ENCODE data around the gene TTC28.

Gene TTC28

DNA sequence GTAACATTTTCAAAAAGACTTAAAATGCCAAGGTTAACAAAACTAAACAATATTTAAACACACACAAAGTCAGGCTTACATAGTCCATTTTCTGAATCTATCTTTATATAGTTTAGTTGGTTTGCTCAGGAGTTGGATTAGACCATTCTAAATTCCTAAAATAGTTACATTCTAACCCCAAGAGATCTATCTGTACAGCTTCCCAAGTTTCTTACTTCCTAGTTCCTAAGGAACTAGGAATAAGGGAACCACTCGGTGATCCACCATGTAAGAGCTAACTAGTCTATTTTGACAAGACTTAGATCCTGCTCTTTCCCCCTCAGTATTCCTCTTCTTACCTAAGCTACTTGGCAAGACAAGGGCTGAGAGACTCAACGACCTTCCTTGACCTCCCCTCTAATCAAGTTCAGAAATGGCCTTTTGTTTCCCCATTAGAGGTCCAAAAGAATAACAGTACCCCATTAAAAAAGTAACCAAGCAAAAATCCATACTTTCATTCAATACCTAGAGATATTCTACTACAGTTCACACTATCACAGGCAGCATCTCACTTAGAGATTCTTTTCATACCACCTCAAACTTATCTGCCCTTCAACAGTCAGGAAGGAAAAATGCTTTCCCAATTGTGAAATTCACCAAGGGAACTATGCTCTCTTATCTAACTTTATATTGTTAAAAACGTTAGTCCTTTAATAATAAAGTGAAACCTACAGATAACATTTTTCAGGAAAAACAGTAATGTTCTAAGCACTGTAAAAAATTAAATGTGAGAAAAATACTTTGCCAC, 253.1 kb downstream of the TTC28 start:
- Mint-ChIP-seq H3K4me1 (no peaks in the 10 kb centered on the region), H3K27me3 (no peaks in the 10 kb centered on the region), H3K36me3 (ENCODE audit: low read depth) (no peaks in the 10 kb centered on the region), H3K9me3 (no peaks in the 10 kb centered on the region), H3K27ac (no peak overlapping the region), H3K4me3 (no peak overlapping the region)
- ATAC-seq: no peak
- no peak for DNase-seq

- peaks cover 3% of the 10 kb centered on the region for H3K27me3 Mint-ChIP-seq
- H3K9me3 Mint-ChIP-seq: no peaks in the 10 kb centered on the region
- H3K27ac Mint-ChIP-seq: no peak overlapping the region
- H3K4me3 Mint-ChIP-seq: no peak overlapping the region
- H3K36me3 Mint-ChIP-seq (ENCODE audit: low read depth): no peaks in the 10 kb centered on the region
- no peaks in the 10 kb centered on the region for H3K4me1 Mint-ChIP-seq
- ATAC-seq (no peak), DNase-seq (no peak)
Observed at GRCh38 chr22:28425211-28425610, 254.4 kb downstream of the TTC28 start.

- ATAC-seq: no peak
- no peak for DNase-seq
- Mint-ChIP-seq H3K27me3 (peaks cover 3% of the 10 kb centered on the region), H3K27ac (no peak overlapping the region), H3K9me3 (no peaks in the 10 kb centered on the region), H3K4me1 (no peaks in the 10 kb centered on the region), H3K4me3 (no peak overlapping the region), H3K36me3 (ENCODE audit: low read depth) (no peaks in the 10 kb centered on the region)
Observed at GRCh38 chr22:28424427-28425080, 255.1 kb downstream of the TTC28 start.

GRCh38 chr22:28419919-28420318, 259.7 kb downstream of the TTC28 start:
- H3K36me3 Mint-ChIP-seq (ENCODE audit: low read depth): no peaks in the 10 kb centered on the region
- H3K9me3 Mint-ChIP-seq: no peaks in the 10 kb centered on the region
- H3K27me3 Mint-ChIP-seq: peaks cover 6% of the 10 kb centered on the region
- ATAC-seq: no peak
- no peaks in the 10 kb centered on the region for H3K4me1 Mint-ChIP-seq
- H3K27ac Mint-ChIP-seq: no peak overlapping the region
- no peak for DNase-seq
- no peak overlapping the region for H3K4me3 Mint-ChIP-seq

GRCh38 chr22:28418008-28418407, 261.6 kb downstream of the TTC28 start:
- H3K9me3 Mint-ChIP-seq: no peaks in the 10 kb centered on the region
- DNase-seq (no peak), ATAC-seq (no peak)
- H3K4me3 Mint-ChIP-seq: no peak overlapping the region
- peaks cover 7% of the 10 kb centered on the region for H3K27me3 Mint-ChIP-seq
- H3K4me1 Mint-ChIP-seq: no peaks in the 10 kb centered on the region
- no peak overlapping the region for H3K27ac Mint-ChIP-seq
- no peaks in the 10 kb centered on the region for H3K36me3 Mint-ChIP-seq (ENCODE audit: low read depth)

GRCh38 chr22:28417431-28417830, 262.2 kb downstream of the TTC28 start:
- no peak for ATAC-seq
- DNase-seq: no peak
- Mint-ChIP-seq H3K4me1 (no peaks in the 10 kb centered on the region), H3K4me3 (no peak overlapping the region), H3K27me3 (peaks cover 7% of the 10 kb centered on the region), H3K27ac (no peak overlapping the region), H3K36me3 (ENCODE audit: low read depth) (no peaks in the 10 kb centered on the region), H3K9me3 (no peaks in the 10 kb centered on the region)

- H3K4me3 Mint-ChIP-seq: no peak overlapping the region
- peaks cover 7% of the 10 kb centered on the region for H3K27me3 Mint-ChIP-seq
- no peaks in the 10 kb centered on the region for H3K36me3 Mint-ChIP-seq (ENCODE audit: low read depth)
- peaks cover 3% of the 10 kb centered on the region for H3K4me1 Mint-ChIP-seq
- ATAC-seq: no peak
- H3K27ac Mint-ChIP-seq: no peak overlapping the region
- no peaks in the 10 kb centered on the region for H3K9me3 Mint-ChIP-seq
- DNase-seq: no peak
Observed at GRCh38 chr22:28414913-28415312, 264.7 kb downstream of the TTC28 start.

DNA sequence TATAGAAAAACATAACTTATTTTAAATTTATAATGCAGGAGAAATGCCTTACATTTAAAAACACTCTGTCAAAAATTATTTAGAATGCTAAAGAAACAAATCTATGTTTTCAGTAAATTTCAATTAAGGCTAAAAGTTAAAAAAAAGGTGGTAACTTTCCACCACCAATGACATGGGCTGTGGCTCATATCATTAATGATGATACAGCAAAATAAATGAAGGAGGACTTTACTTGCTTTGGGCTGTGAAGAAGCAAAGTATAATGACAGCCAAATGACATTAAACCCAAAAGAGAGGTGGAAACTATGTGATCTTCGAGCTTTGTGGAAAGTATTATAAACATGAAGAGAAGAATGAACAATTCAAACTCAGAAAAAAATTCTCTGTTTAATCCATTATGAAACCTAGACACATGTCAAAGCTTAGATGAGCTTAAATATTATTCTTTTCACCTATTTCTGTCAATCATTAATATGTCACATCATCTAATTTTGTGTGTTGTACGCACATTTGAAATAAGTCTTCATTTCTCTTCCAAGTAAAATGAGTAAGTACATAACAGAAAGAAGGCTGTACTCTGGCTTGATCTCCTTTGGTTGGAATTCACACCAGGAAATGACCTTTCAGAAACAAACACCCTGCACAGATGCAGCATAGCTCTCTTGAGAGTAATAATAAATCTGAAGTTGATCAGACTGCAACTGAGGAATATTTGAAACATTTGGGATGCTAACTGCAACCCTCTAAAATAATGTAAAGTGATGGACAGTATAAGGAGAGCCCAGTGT, 265.8 kb downstream of the TTC28 start:
- no peaks in the 10 kb centered on the region for H3K36me3 Mint-ChIP-seq (ENCODE audit: low read depth)
- no peaks in the 10 kb centered on the region for H3K9me3 Mint-ChIP-seq
- no peak overlapping the region for H3K27ac Mint-ChIP-seq
- peaks cover 7% of the 10 kb centered on the region for H3K27me3 Mint-ChIP-seq
- DNase-seq (no peak), ATAC-seq (no peak)
- H3K4me1 Mint-ChIP-seq: peaks cover 3% of the 10 kb centered on the region
- no peak overlapping the region for H3K4me3 Mint-ChIP-seq

DNA sequence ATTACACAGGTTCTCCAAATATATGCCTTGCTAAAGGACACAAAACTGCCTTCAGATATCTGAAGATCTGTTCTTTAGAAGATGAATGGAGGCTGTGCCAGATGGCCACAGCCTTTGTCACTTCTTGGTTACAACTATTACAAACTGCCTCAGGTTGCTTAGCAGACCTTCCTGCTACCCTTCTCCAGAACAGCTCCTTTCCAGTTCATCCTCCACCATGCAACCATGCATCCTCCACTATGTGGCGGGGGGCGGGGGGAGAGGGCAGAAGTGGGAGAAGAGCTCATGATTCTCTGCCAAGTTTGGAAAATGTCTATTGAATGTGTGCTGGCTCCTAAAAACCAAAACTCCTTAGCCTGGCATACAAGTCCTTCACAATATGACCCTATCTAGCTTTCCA, 267.5 kb downstream of the TTC28 start:
- Mint-ChIP-seq H3K27me3 (peaks cover 7% of the 10 kb centered on the region), H3K4me3 (no peak overlapping the region), H3K36me3 (ENCODE audit: low read depth) (no peaks in the 10 kb centered on the region), H3K4me1 (peaks cover 3% of the 10 kb centered on the region), H3K9me3 (no peaks in the 10 kb centered on the region), H3K27ac (no peak overlapping the region)
- ATAC-seq (no peak), DNase-seq (no peak)

DNA sequence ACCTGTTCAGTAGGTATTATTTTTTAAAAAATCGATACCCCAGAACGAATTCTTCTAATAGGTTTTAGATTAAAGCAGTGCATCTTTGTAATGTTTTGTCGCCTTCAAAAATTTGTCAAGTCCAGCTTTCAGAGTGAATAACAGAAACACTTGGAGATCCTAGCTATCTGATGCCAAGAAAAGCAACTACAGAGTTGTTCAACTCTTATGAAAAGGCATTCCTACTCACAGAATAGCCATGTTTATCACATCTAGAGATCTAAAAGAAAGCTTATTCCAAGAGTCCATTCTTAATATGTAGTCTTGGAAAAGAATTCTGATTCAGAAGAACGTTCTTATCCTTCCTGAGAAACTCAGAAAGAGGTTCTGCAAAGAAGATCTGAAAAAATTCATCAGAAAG, 268.5 kb downstream of the TTC28 start:
- Mint-ChIP-seq H3K27ac (no peak overlapping the region), H3K9me3 (no peaks in the 10 kb centered on the region), H3K4me3 (no peak overlapping the region), H3K27me3 (peaks cover 5% of the 10 kb centered on the region), H3K36me3 (ENCODE audit: low read depth) (no peaks in the 10 kb centered on the region), H3K4me1 (peaks cover 3% of the 10 kb centered on the region)
- ATAC-seq (no peak), DNase-seq (no peak)

GRCh38 chr22:28410050-28410816, 269.4 kb downstream of the TTC28 start:
- Mint-ChIP-seq H3K4me3 (no peak overlapping the region), H3K27ac (no peak overlapping the region), H3K9me3 (no peaks in the 10 kb centered on the region), H3K4me1 (peaks cover 3% of the 10 kb centered on the region), H3K27me3 (peaks cover 5% of the 10 kb centered on the region), H3K36me3 (ENCODE audit: low read depth) (no peaks in the 10 kb centered on the region)
- DNase-seq: no peak
- no peak for ATAC-seq

DNA sequence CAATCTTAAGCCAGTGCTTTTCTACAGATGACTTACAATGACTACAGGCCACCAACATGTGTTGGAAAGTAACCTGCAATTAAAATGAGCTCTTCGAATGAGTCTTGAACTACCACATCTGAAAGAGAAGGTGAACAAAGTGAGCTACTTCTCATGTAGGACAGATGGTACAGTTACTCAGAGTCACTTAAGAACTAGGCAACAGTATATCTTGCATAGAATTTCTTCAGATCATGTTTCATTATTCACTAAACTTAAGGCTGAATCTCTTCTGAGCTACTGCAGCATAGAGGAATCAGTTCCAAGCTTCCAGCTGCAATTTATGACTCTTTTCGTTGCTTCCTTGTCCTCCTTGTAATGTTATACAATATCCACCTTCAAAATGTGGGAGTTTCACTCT, 270.9 kb downstream of the TTC28 start:
- ATAC-seq (no peak), DNase-seq (no peak)
- no peak overlapping the region for H3K4me3 Mint-ChIP-seq
- no peaks in the 10 kb centered on the region for H3K36me3 Mint-ChIP-seq (ENCODE audit: low read depth)
- H3K27me3 Mint-ChIP-seq: peaks cover 3% of the 10 kb centered on the region
- H3K4me1 Mint-ChIP-seq: peaks cover 3% of the 10 kb centered on the region
- H3K9me3 Mint-ChIP-seq: no peaks in the 10 kb centered on the region
- H3K27ac Mint-ChIP-seq: no peak overlapping the region

DNA sequence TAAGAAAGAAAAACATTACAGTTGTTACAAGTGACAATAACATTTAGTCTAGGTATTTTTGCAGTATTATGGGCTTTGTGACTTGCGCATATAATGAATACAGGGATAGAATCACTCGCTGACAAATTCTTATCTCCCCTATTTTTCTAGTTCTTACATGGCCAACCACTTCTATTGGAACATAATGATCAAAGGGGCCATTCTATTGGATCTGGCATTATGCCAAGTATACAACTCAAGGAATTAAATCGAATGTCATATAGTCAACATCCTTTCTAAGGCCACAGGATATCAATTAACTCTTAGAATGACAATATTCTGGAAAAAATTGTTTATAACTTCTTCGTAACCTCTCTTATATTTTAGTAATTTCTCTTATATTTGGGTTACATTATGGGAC, 272.0 kb downstream of the TTC28 start:
- no peak overlapping the region for H3K4me3 Mint-ChIP-seq
- no peaks in the 10 kb centered on the region for H3K9me3 Mint-ChIP-seq
- H3K36me3 Mint-ChIP-seq (ENCODE audit: low read depth): no peaks in the 10 kb centered on the region
- no peak for ATAC-seq
- no peak overlapping the region for H3K27ac Mint-ChIP-seq
- H3K4me1 Mint-ChIP-seq: peaks cover 3% of the 10 kb centered on the region
- H3K27me3 Mint-ChIP-seq: peaks cover 3% of the 10 kb centered on the region
- no peak for DNase-seq

DNA sequence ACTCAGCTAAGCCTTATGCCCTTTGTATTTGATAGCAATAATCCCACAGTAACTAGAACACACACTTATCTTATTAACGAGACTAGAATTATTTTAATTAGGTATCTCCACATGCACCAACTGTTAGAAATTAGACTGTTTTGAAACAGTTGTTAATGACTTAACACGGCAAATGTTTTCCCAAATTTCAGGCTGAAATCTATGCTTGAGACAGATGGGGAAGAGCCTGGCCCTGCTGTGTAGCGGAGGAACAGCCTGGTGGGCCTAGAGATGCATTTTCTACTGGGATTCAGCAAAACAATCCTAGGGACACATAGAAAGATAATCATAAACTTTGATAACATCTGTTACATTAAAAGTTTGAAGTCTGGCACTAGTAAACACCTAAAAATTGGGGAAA, 273.4 kb downstream of the TTC28 start:
- DNase-seq (no peak), ATAC-seq (no peak)
- no peaks in the 10 kb centered on the region for H3K9me3 Mint-ChIP-seq
- H3K4me1 Mint-ChIP-seq: peaks cover 3% of the 10 kb centered on the region
- H3K4me3 Mint-ChIP-seq: no peak overlapping the region
- peaks cover 3% of the 10 kb centered on the region for H3K27me3 Mint-ChIP-seq
- no peaks in the 10 kb centered on the region for H3K36me3 Mint-ChIP-seq (ENCODE audit: low read depth)
- H3K27ac Mint-ChIP-seq: no peak overlapping the region
